ENCODE data around the gene MAPK9. TPM values are rescaled to one million over a fixed set of nuclear protein-coding genes. Genes with fewer than 3 reads are reported as not detected.

Gene MAPK9
- total RNA-seq, 6 donors from 2014 or later, result 20.8 to 58.5 (median 33.4) TPM

DNA sequence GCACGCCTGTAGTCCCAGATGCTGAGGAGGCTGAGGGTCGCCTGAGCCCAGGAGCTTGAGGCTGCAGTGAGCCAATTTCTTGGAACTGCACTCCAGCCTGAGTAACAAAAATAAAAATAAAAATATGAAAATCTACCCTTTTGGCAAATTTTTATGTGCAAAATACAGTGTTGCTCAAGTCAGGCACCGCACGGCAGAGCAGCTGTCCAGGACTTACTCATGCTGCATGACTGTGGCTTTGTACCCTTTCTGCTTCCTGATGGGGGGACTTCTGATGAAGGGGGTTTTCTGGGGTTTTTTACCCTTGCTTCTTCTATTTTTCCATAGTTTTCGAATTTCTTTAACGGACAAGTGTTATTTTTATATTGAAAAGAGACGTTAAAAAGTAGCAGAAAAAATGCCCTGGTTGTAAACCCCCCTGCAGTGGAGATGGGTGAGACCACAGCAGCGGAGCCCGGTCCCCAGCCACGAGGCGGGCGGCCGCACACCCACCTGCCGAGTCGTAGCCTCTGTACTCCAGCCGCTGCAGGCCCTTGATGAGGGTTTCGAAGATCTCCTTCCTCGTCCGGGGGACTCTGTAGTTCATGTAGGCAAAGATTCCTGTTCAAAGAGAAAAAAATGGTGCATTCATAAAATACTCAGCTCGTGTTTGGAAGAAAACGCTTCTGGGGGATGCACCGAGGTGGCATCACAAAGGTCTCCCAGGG, 46.3 kb upstream of the MAPK9 start:
- no peak for ATAC-seq (ENCODE audit: low FRiP score in 2 of 2)
- no peak overlapping the region for H3K27ac ChIP-seq
- no peaks in the 10 kb centered on the region for H3K9me3 ChIP-seq
- no peak for TF ChIP-seq POLR2AphosphoS5 (IDR thresholded peaks at IDR 0.05)
- TF ChIP-seq, protein P1, sequence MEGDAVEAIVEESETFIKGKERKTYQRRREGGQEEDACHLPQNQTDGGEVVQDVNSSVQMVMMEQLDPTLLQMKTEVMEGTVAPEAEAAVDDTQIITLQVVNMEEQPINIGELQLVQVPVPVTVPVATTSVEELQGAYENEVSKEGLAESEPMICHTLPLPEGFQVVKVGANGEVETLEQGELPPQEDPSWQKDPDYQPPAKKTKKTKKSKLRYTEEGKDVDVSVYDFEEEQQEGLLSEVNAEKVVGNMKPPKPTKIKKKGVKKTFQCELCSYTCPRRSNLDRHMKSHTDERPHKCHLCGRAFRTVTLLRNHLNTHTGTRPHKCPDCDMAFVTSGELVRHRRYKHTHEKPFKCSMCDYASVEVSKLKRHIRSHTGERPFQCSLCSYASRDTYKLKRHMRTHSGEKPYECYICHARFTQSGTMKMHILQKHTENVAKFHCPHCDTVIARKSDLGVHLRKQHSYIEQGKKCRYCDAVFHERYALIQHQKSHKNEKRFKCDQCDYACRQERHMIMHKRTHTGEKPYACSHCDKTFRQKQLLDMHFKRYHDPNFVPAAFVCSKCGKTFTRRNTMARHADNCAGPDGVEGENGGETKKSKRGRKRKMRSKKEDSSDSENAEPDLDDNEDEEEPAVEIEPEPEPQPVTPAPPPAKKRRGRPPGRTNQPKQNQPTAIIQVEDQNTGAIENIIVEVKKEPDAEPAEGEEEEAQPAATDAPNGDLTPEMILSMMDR (IDR thresholded peaks at IDR 0.05), result no peak
- no peak for TF ChIP-seq POLR2A (IDR thresholded peaks at IDR 0.05)
- no peak for TF ChIP-seq EP300 (IDR thresholded peaks at IDR 0.05)
- WGBS, 2 donors, result 90% methylated on average over 20 to 22 of the region's 22 CpGs
- peaks cover 0 to 14% (median 0%) of the 10 kb centered on the region in 4 donors for H3K36me3 ChIP-seq
- no peaks in the 10 kb centered on the region for H3K27me3 ChIP-seq
- DNase-seq, result peak in 1 of 2 donors; percentile 64
- no peak overlapping the region for H3K4me3 ChIP-seq
- no peaks in the 10 kb centered on the region for H3K4me1 ChIP-seq

DNA sequence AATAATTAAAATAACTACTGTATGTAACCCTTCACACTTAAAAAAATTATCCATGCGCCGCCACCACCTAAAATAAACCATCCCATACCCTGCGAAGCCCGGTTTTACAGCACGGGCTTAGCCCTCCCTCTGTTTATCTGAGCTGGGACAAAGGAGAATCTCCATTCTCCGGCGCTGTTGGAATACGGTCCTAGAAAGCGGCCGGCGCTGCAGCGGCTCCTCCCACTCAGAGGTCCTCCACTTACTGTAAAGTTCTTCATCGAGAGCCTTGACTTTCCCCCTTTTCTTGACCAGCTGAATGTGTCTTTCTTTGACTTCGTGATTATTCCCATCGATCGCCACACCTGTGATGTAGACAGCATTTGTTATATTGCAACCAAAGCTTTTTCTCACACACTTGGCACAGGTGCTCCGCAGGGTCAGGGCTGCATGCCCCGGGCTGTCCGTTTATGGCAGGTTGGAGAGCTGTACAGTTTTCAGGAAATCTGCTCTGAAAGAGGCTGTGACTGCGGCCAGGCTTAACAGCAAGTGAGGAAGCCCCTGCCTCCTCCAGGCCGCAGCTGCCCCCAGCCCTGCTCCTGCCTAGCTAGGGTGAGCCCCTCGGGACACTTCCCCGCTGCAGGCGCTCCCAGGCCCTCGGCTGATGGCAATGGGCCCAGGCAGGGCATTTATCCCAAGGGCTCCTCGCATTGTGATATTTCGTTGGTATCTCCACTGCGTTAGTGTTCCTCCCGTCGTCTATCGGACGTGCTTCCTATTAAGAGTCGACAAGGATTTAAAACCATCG, 44.5 kb upstream of the MAPK9 start:
- DNase-seq (peak in 1 of 2 donors; percentile 62), ATAC-seq (ENCODE audit: low FRiP score in 2 of 2) (no peak)
- Histone ChIP-seq H3K27ac (no peak overlapping the region), H3K9me3 (no peaks in the 10 kb centered on the region), H3K4me3 (no peak overlapping the region), H3K4me1 (peaks cover 0 to 7% (median 1%) of the 10 kb centered on the region in 4 donors), H3K36me3 (peaks cover 0 to 14% (median 0%) of the 10 kb centered on the region in 4 donors), H3K27me3 (no peaks in the 10 kb centered on the region)
- WGBS, 2 donors, result 90 to 92% methylated on average over 34 of the region's 34 CpGs
- TF ChIP-seq POLR2AphosphoS5 (IDR thresholded peaks at IDR 0.05), result no peak

DNA sequence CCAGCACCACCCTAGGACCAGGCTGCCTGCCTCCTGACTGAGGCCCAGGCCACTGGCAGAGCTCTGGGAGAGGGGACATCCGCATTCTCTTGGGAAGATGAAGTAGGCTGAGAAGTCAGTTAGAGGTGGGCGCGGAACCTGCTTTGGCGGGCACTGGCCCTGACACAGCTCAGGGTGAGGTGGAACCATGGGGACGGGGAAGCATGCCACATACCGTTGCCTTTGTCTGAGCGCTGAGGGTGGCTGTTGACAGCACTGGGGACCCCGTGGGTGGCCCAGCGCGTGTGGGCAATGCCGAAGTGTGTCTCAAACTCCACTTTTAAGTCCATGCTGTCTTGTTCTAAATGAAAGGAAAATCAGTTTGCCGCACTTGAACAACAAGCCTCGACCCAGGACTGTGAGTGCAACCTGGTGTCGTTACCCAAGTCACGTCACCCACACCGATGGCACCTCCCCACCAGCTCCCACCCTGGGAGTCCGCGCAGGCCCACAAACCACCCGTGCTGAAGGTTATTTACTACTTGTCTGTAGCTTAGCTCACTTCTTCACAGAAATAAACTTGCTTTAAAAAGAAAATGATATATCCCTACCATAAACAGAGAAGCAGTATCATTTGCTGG, 43.8 kb upstream of the MAPK9 start:
- 91 to 95% methylated on average over 19 of the region's 19 CpGs for WGBS, 2 donors
- DNase-seq (peak in 1 of 2 donors; percentile 50), ATAC-seq (ENCODE audit: low FRiP score in 2 of 2) (no peak)
- no peak for TF ChIP-seq POLR2A (IDR thresholded peaks at IDR 0.05)
- no peak for TF ChIP-seq POLR2AphosphoS5 (IDR thresholded peaks at IDR 0.05)
- TF ChIP-seq EP300 (IDR thresholded peaks at IDR 0.05), result no peak
- TF ChIP-seq, protein P1 (IDR thresholded peaks at IDR 0.05), result no peak
- Histone ChIP-seq H3K4me1 (peaks cover 0 to 7% (median 1%) of the 10 kb centered on the region in 4 donors), H3K36me3 (peaks cover 0 to 14% (median 0%) of the 10 kb centered on the region in 4 donors), H3K4me3 (no peak overlapping the region), H3K27ac (no peak overlapping the region), H3K27me3 (no peaks in the 10 kb centered on the region), H3K9me3 (no peaks in the 10 kb centered on the region)

DNA sequence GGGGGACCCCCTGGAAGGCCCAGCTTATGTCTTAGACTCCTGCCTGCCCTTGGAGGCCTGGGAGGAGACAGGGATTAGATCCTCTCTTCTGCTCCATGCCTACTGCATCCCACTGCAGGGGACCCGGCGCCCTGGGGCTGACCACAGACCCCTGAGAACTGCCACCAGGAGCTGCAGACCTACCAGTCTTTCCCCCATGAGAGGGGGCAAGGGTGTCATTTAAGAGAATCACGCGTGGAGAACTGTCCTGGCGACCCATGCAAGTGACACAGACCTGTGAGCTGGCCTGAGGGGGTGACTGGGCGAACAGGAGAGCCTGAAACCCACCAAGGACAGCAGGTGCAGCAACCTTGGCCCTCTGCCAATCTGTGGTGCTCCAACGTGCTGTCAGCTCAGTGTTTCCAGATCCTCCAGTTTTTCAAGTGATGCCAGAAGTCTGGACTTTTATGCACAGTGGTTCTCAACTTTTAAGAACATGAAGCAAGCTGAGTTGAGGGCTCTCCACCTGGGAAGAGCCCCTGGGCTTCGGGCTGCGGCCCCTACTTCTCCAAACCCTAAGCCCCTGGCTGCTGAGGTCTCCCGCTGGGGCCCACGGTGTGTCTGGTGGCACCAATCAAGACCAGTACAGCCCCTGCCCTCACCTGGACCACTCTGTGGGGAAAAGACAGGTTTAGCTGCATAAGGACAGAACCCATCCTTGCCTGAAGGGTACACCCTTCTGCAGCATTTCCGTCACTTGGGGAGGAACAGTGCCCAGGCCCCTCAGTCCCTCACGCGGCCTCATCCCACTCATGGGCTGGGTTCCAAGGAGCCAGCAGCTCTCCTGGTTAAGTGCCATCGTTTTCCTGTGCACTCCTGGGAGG, 43.1 kb upstream of the MAPK9 start:
- no peaks in the 10 kb centered on the region for H3K9me3 ChIP-seq
- DNase-seq (peak in 1 of 2 donors; percentile 36), ATAC-seq (ENCODE audit: low FRiP score in 2 of 2) (peak in 1 of 2 donors; percentile 5)
- H3K27me3 ChIP-seq, result no peaks in the 10 kb centered on the region
- peaks cover 0 to 7% (median 1%) of the 10 kb centered on the region in 4 donors for H3K4me1 ChIP-seq
- TF ChIP-seq POLR2A (IDR thresholded peaks at IDR 0.05) (no peak), POLR2AphosphoS5 (IDR thresholded peaks at IDR 0.05) (no peak), EP300 (IDR thresholded peaks at IDR 0.05) (no peak)
- TF ChIP-seq, protein P1 (IDR thresholded peaks at IDR 0.05), result no peak
- H3K36me3 ChIP-seq, result peaks cover 0 to 14% (median 0%) of the 10 kb centered on the region in 4 donors
- 83 to 84% methylated on average over 11 to 15 of the region's 15 CpGs for WGBS, 2 donors
- H3K27ac ChIP-seq, result no peak overlapping the region
- no peak overlapping the region for H3K4me3 ChIP-seq
